Fibroblast of lung (primary cell): ENCODE results near the gene MPP3.

Experiments
- EZH2 ChIP-seq: IDR thresholded peaks from 2 replicates; pipeline ENCODE4 v1.5.1; 2012; ENCODE audit warnings: low read length, control low read depth, mild to moderate bottlenecking; ENCODE audit errors: missing control alignments
- TF ChIP-seq, protein P1 (sequence below), 2 donors: IDR thresholded peaks in 1 of 2; conservative IDR thresholded peaks in 1 of 2; 1 replicate in 1 of 2; 2 replicates in 1 of 2; pipeline ENCODE4 v1.5.1; 2011 to 2012; ENCODE audit warnings: low read length in 2 of 2, control low read depth in 1 of 2, inconsistent platforms in 1 of 2, low read depth in 1 of 2, mild to moderate bottlenecking in 1 of 2

- TF ChIP-seq, protein P1, sequence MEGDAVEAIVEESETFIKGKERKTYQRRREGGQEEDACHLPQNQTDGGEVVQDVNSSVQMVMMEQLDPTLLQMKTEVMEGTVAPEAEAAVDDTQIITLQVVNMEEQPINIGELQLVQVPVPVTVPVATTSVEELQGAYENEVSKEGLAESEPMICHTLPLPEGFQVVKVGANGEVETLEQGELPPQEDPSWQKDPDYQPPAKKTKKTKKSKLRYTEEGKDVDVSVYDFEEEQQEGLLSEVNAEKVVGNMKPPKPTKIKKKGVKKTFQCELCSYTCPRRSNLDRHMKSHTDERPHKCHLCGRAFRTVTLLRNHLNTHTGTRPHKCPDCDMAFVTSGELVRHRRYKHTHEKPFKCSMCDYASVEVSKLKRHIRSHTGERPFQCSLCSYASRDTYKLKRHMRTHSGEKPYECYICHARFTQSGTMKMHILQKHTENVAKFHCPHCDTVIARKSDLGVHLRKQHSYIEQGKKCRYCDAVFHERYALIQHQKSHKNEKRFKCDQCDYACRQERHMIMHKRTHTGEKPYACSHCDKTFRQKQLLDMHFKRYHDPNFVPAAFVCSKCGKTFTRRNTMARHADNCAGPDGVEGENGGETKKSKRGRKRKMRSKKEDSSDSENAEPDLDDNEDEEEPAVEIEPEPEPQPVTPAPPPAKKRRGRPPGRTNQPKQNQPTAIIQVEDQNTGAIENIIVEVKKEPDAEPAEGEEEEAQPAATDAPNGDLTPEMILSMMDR (conservative IDR thresholded peaks at IDR 0.05 in 1 of 2, IDR thresholded peaks at IDR 0.05 in 1 of 2; ENCODE audit: low read depth in 1 of 2, low read length in 2 of 2) = no peak
- TF ChIP-seq EZH2 = no peak
Observed at GRCh38 chr17:43860077-43860725, 27.3 kb upstream of the MPP3 start.
